NCI-H146 treated with DMSO at 0.1 percent for 48 hours (cell line): ENCODE results near the gene MARCHF2.
"Not testable (repeated sequence)": the region's sequence is repeated elsewhere in the genome, so short reads cannot be mapped to it uniquely, and the experiment has no call there.

Source experiments
- DNase-seq: peaks from one replicate; lab custom pipeline; 2025; ENCODE audit not compliant: unreplicated experiment; lab: John Stamatoyannopoulos, UW

Gene MARCHF2

DNA sequence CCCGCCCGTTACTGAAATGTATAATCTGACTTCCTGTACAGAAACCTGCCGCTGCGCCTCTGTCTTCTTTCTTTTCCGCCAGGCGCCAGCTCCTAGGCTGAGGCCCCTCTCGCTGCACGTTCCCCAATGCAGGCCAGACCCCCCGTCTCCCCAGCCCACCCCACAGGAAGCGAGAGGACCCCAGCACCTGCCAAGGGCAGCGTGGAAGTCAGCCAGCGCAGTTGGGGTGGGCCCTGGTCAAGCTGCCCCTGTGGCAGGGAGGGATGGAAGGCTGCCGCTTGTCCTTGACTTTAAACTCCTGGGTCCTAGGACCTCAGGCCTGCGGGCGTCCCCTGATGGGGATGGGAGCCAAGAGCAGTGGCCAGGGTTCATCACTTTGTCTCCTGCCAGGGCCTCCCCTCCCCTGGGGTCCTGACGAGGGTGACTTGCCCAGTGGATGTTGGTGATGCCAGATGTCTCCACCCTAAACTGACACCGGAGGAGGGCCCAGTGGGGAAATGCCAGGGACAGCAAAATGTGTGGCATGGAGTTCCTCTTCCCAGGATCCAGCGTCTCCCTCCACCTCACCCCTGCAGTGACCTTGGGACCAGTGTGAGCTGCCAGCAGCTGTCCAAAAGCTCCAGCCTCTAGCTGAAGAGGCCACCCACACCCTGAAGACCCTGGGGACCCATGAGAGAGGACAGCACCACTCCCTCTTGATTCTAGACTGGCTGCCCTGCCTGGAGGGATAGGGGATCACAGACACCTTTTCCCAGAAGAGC lies 8.5 kb upstream of the MARCHF2 start:
- no peak for DNase-seq

DNA sequence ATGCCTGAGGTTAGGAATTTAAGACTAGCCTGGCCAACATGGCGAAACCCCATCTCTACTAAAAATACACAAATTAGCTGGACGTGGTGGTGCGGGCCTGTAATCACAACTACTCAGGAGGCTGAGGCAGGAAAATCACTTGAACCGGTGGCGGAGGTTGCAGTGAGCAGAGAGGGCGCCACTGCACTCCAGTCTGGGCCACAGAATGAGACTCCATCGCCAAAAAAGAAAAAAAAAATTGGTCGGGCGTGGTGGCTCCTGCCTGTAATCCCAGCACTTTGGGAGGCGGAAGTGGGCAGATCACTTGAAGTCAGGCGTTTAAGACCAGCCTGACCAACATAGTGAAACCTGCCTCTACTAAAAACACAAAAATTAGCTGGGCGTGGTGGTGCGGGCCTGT lies 2.4 kb upstream of the MARCHF2 start:
- not testable (repeated sequence) for DNase-seq

DNA sequence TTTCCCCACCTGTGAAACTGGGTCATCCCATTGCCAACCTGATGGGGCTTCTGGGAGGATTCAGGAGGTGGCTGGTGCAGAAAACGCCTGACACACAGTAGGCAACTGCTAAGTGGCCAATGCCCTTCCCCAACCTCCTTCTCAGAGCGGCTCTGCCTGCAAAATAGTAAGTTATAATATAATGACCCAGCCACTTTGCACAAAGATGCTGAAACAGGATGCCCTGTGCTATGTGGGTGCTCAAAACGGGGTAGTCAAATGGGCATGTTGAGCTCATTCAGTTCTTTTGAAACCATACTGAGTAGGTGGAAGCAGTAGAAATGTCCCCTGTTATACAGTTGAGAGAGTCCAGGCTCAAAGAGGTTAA lies 507 bp downstream of the MARCHF2 start:
- no peak for DNase-seq

DNA sequence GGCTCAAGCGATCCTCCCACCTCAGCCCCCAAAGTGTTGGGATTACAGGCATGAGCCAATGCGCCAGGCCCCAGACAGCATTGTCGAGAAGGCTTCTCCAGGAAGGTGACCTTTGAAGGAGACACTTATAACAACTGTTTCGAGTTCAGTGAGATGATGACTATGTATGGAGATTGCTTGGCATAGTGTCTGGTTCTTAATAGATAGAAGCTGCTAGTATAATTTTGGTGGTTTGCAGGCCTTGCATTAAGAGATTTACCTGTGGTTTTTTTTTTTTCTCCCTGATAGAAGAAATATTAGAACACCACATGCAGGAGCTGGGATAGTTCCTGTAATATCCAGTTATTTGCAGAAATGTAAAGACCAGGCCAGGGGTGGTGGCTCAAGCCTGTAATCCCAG lies 3.7 kb downstream of the MARCHF2 start:
- DNase-seq: no peak

DNA sequence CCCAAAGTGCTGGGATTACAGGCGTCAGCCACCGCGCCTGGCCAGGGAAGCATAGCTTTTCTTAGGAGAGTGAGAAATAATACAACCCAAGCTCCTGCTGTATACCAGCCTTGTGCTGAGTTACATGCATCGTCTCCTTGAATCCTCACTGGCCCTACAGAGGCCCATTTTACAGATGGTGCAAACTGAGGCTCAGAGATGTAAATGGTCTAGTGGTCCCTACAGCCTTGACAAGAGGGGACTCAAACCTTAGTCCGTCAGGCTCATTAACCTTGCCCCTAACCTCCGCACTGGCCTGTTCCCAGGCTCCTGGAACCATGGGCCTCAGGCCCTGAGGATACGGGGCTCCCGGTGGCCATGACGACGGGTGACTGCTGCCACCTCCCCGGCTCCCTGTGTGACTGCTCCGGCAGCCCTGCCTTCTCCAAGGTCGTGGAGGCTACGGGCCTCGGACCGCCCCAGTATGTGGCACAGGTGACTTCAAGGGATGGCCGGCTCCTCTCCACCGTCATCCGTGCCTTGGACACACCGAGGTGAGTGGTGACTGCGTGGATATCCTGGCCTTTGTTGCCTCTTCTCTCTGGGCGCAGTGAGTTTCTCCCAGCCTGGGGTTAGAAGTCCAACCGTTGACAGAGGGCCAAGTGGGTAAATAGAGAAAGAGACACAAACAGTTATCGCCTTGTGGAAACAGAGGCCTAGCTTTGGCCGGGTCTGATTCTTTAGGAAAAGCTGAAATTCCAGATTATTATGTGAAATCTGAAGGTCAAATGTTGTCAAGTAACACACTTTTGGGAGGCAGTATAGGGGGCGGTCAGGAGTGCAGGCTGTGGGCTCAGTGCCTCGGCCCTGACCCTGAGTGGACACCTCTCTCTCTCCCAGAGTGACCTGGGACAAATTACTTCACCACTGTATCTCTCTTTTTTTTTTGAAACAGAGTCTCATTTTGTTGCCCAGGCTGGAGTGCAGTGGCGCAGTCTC lies 8.7 kb downstream of the MARCHF2 start:
- DNase-seq: no peak

DNA sequence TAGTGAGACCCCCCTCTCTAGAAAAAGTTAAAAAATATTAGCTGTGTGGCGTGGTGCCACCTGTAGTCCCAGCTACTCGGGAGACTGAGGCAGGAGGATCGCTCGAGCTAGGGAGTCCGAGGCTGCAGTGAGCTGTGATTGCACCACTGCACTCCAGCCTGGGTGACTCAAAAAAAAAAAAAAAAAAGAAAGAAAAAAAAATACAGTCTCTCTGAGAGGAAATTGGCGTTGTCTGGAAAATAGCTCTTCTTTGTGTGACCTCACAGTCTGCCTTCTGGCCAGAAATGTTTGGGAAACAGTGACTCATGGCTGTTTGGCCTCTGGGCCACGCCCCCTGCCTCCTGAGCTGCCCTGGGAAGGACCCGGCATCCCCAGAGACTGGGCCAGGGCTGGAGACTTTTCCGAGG lies 10.7 kb downstream of the MARCHF2 start:
- peak; percentile 9 for DNase-seq

DNA sequence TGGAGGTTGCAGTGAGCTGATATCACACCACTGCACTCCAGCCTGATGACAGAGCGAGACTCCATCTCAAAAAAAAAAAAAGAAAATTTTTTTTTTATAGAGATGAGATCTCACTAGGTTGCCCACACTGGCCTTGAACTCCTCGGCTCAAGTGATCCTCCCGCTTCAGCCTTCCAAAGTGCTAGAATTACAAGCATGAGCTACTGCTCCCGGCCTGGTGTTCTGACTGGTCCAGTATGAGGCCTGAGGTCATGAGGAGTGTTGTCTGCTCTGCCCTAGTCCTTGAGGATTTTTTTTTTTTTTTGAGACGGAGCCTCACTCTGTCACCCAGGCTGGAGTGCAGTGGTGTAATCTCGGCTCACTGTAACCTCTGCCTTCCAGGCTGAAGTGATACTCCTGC lies 12.2 kb downstream of the MARCHF2 start:
- DNase-seq: not testable (repeated sequence)

DNA sequence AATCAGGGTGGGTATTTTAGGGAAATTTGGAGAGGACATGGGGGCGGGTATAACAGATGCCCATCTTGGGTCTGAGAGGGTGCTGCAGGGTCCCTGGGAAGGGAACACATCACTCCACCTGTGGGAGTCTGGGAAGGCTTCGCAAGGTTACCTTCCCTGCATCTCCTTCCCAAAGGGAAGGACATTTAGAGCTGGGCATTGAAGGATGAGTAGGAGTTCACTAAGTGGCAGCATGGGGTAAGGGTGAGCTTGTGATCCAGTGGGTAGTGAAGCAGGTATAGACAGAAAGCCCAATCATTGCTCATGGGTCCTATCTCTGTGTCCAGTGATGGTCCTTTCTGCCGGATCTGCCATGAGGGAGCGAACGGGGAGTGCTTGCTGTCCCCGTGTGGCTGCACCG lies 13.2 kb downstream of the MARCHF2 start:
- no peak for DNase-seq

DNA sequence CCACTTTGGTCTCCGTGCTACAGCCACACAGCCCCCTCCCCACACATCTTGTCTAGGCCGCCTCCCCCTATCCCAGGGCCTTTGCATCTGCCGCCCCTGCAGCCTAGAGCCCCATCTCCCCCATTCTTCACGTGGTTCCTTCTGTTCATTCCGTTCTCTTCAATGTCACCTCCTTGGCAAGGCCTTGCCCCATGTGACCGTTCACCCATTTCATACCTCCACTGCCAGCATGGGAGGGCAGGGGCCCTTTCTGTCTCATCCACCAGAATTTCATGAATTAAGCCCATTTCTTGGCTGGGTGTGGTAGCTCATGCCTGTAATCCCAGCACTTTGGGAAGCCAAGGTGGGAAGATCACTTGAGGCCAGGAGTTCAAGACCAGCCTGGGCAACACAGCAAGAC lies 15.9 kb downstream of the MARCHF2 start:
- DNase-seq: no peak

DNA sequence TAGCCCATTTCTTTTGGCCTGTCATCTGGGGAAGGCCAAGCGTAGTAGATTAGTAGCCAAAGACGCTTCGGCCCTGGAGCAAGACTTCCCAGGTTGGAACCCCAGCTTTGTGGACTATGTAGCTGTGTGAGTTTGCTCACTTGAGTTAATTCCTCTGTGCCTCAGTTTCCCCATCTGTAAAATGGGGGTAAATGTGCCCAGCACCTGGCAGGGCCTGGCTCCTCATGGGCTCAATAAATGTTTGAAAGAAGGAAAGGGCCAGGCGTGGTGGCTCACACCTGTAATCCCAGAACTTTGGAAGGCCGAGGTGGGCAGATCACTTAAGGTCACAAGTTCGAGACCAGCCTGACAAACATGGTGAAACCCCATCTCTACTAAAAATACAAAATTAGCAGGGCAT lies 16.7 kb downstream of the MARCHF2 start:
- DNase-seq: no peak

DNA sequence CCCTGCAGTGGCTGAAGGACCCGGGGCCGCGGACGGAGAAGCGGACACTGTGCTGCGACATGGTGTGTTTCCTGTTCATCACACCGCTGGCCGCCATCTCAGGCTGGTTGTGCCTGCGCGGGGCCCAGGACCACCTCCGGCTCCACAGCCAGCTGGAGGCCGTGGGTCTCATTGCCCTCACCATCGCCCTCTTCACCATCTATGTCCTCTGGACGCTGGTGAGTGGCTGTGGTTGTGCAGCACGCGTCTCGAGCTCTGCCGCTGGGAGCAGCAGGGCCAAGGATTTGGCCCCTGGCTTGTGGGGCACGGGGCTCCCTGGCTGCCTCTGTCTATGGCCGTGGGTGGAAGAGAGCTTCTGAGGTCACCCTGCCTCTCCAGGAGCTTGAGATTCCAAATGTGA lies 17.5 kb downstream of the MARCHF2 start:
- DNase-seq: no peak

DNA sequence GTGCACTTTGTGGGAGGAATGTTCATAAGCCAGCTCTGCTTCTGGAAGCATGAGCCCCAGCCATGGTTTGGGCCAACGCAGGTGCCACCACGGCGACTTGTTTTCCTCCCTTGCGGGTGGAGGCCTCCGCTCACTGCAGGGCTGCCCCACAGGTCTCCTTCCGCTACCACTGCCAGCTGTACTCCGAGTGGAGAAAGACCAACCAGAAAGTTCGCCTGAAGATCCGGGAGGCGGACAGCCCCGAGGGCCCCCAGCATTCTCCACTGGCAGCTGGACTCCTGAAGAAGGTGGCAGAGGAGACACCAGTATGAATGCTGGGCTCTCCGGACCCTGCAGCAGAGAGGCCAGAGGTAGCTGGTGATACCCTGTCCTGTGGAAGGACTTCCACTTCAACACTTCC lies 25.1 kb downstream of the MARCHF2 start:
- no peak for DNase-seq

DNA sequence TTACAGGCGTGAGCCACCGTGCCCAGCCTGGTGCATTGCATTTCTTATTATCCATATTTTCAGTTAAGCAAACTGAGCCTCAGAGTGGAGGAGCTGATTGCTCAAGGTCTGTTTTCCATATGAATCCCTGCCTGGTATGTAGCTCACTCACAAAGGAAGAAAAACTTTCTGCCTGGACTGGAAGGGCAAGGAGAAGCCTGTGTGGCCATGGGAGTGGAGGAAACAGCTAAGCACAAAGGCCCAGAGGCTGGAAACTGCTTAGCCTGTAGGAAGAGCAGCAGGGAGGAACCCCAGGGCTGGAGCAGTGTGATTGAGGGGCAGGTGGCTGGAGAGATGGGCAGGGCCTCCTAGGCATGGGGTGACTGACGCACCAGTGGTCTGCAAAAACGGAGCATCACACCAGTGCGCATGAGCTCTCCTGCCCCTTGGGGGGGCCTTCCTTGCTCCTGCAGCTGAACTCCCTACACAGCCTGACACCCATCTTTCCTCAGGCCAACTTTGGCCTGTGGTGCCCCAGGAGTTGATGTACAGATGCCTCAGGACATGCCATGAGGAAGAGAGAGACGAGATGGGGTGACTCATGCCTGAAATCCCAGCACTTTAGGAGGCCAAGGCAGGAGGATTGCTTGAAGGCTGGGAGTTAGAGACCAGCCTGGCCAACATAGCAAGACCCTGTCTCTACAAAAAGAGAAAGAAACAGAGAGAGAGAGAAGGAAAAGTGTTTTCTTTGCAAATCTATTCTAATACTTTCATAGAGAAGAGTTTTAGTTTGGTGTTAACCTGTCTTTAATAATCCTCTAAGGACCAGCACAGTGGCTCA lies 28.8 kb downstream of the MARCHF2 start:
- DNase-seq: no peak

DNA sequence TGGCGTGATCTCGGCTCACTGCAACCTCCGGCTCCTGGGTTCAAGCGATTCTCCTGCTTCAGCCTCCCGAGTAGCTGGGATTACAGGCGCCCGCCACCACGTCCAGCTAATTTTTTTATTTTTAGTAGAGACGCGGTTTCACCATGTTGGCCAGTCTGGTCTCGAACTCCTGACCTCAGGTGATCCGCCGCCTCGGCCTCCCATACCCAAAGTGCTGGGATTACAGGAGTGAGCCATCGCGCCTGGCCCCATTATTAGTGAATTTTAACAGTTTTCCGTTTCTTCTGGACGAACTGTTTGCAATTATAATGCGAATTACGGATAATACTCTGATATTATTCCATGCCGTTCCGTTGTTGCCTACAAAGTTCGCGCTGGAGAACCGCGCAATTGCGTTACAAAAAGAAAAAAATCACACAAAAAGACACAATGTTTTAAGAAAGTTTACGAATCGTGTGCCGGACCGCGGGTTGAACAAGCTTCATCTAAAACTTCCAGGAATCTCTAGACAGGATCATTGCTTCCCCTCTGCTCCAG lies 31.1 kb downstream of the MARCHF2 start:
- not testable (repeated sequence) for DNase-seq

DNA sequence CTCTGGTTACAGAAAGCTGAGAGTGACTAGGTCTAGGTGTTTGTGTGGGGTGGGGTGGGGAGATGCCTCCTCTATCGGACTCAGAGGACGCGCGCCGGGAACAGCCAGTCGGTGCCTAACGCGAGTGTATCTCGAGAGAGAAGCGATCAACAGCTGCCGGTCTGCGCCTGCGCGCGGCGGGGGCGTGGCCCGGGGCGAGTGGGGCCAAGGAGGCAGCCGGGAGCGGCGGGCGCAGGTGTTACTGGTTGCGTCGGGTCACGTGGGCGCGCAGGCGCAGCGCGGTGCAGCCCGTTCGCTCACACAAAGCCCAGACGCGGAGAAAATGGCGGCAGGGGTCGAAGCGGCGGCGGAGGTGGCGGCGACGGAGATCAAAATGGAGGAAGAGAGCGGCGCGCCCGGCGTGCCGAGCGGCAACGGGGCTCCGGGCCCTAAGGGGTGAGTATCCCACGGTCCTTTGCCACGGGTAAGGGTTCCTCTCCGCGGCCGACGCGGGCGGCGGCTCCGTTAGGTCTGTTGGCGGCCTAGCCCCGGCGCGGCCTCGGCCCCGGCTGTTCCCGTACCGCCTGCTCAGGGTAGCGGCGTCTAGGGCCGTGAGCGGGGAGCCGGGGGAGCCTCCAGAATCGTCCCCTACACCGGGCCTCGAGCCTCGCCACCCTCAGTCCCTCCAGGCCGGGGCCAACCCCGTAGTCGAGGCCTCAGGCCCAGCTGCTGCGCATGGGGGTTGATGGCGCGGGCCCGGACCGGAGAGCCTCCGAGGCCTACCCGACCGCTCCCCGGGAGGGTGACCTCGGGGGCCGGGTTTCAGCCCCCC lies 31.8 kb downstream of the MARCHF2 start, which contains the start of gene HNRNPM:
Gene HNRNPM (plus strand): TSS at position 299 of the 811 bp plus-strand sequence. CDS start 24 bp downstream, at position 323.
- peak; percentile 89 for DNase-seq

DNA sequence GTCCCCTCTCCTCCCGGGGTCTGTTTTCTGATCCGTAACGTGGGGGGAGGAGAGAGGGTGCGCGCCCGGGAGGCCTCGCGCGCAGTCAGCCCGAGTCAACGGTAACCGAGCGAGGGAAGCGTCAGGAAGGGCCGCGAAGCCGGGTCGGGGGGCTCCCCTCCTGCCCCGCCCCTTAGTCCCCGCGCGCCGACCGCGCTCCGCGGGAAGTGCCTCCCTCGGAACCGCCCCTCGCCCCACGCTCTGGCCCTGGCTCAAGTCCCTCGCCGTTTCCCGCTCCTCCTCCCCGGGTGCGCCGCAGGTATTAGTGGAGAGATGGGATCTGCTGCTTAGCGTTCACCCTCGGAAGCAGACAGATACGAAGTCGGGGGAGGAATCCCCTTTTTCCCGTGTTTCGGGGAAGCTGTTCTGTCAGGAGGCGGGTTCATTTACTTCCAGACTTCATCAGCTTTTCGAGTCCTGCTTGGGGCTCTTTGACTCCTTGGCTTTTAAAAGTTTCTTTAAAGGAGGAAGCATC lies 32.4 kb downstream of the MARCHF2 start:
- peak; percentile 8 for DNase-seq

DNA sequence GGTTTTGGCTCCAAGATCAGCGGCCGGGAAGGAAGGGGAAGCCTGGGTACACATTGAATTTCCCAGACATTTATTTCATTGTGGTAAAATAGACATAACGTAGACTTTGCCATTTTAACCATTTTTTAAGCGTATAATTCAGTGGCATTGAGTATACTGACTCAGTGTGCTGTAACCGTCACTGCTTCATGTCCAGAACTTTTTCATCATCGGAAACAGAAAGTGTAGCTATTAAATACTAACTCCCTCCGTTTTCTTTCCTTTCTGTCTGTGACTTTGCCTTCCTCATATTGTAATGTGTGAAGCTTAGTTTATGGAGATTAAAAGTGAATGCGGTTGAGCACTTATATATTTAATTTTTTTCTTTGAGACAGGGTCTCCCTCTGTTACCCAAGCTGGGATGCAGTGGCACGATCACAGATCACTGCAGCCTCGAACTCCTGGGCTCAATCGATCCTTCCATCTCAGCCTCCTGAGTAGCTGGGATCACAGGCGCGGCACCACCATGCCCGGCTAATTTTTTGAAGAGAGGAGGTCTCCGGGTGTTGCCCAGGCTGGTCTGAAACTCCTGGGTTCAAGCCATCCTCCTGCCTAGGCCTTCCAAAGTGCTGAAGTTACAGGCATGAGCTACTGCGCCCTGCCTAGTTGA lies 33.1 kb downstream of the MARCHF2 start:
- no peak for DNase-seq

DNA sequence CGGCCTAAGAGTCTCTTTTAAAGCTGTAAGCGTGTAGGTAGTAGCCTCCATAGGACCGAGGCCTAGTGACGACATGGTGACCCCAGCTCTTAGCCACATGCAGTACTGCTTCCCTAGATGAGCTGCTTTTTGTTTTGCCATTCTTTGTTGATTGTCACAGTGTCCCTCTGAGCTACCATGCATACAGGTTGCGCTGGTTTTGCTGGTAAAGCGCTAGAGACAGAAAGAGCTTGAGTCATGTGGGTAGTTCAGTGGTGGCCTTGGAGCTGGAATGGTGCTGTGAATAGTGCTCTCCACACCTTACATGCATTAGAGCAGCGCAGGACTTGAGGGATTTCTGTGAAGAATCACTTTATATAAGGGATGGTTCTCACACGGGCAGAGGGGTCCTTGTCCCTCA lies 36.7 kb downstream of the MARCHF2 start:
- DNase-seq: no peak

DNA sequence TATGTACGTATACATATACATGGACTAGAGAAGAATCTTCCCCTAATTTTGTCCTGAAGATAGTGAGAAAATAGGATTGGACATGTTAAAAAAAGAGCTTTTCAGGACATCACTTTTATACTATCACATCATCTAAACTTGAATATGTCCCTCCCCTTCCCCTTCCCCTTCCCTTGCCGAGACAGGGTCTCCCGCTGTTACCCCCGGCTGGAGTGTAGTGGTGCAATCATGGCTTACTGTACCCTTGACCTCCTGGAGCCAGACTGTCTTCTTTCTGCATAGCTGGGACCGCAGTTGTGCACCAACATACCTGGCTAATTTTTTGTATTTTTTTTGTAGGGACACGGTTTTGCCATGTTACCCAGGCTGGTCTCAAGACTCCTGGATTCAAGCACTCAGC lies 38.3 kb downstream of the MARCHF2 start:
- DNase-seq: no peak
